Endothelial cell of umbilical vein (primary cell): ENCODE results near the gene CEP89. TPM values are rescaled to one million over a fixed set of nuclear protein-coding genes. Genes with fewer than 3 reads are reported as not detected.

Experiments used
- BruUV-seq: library from RNA; stranded (reverse); fragments of 400-500 nt; replicated peaks from 2 replicates; lab custom pipeline; 2021; lab: Mats Ljungman, UMichigan
- CTCF ChIA-PET: fragments of 300-600, 350-600 bp; sonication (Branson Sonifier 250); formaldehyde crosslinking; loops from one replicate; lab custom pipeline; 2021; ENCODE audit warnings: antibody characterized with exemption, inconsistent platforms; lab: Charles Lee
- POLR2A ChIA-PET: fragments of 300-600, 350-600 bp; sonication (Branson Sonifier 250); formaldehyde crosslinking; loops from one replicate; lab custom pipeline; 2021; ENCODE audit warnings: antibody characterized with exemption, inconsistent platforms; lab: Charles Lee
- DNase-seq: peaks from one replicate; pipeline ENCODE4 v3.0.0-alpha.2; 2011; ENCODE audit warnings: low read depth, low spot score
- FAIRE-seq: peaks from 2 replicates; lab custom pipeline; 2011; peaks lifted over from hg19 to GRCh38; lab: Jason Lieb, UNC
- H2AFZ ChIP-seq: 2 replicates; pipeline ENCODE4 v1.6.0; 2012; ENCODE audit warnings: low read depth, low read length, control low read depth, inconsistent platforms
- H3K27ac ChIP-seq: 2 replicates; pipeline ENCODE4 v1.5.1; 2011; ENCODE audit warnings: low read depth, mild to moderate bottlenecking, control low read depth, low read length, moderate library complexity; ENCODE audit not compliant: insufficient read depth
- H3K27me3 ChIP-seq, 2 experiments: 2 replicates each; pipeline versions ENCODE4 v1.6.0 to v1.6.1; 2011; ENCODE audit warnings: low read length in 2 of 2, mixed read lengths in 1 of 2; ENCODE audit not compliant: control insufficient read depth in 2 of 2, insufficient read depth in 2 of 2
- H3K36me3 ChIP-seq, 2 experiments: 2 replicates in 1 of 2; 3 replicates in 1 of 2; pipeline ENCODE4 v1.5.1; 2011; ENCODE audit warnings: low read length in 2 of 2, mild to moderate bottlenecking in 1 of 2, moderate library complexity in 1 of 2; ENCODE audit not compliant: control insufficient read depth in 2 of 2, insufficient read depth in 2 of 2; ENCODE audit errors: extremely low read depth in 1 of 2
- H3K4me1 ChIP-seq: 3 replicates; pipeline ENCODE4 v1.5.1; 2011; ENCODE audit warnings: mild to moderate bottlenecking, low read length; ENCODE audit not compliant: control insufficient read depth, insufficient read depth; ENCODE audit errors: extremely low read depth
- H3K4me2 ChIP-seq: 2 replicates; pipeline ENCODE4 v1.6.1; 2011; ENCODE audit warnings: low read length, control low read depth, mixed read lengths; ENCODE audit not compliant: insufficient read depth
- H3K4me3 ChIP-seq, 3 experiments: fragments of 200-600 bp in 1 of 3; sonication (generic), shearing (Covaris generic) in 1 of 3; replicated peaks in 1 of 3; 2 replicates each; pipeline ENCODE4 v1.5.1; 2011 to 2016; ENCODE audit warnings: control low read depth in 3 of 3, low read length in 3 of 3, mild to moderate bottlenecking in 2 of 3, inconsistent platforms in 1 of 3, low read depth in 1 of 3, moderate library complexity in 1 of 3; ENCODE audit not compliant: insufficient read depth in 1 of 3
- H3K79me2 ChIP-seq: 2 replicates; pipeline ENCODE4 v1.6.0; 2012; ENCODE audit warnings: low read length, inconsistent platforms; ENCODE audit not compliant: control insufficient read depth, insufficient read depth
- H3K9ac ChIP-seq: replicated peaks from 2 replicates; pipeline ENCODE3; 2011; ENCODE audit warnings: low read length, control low read depth; ENCODE audit not compliant: insufficient read depth; ENCODE audit errors: extremely low read depth
- H3K9me1 ChIP-seq: replicated peaks from 3 replicates; pipeline ENCODE4 v1.6.0; 2011; ENCODE audit warnings: mild to moderate bottlenecking, low read length; ENCODE audit not compliant: control insufficient read depth, insufficient read depth; ENCODE audit errors: extremely low read depth
- H3K9me3 ChIP-seq: replicated peaks from 2 replicates; pipeline ENCODE4 v1.5.1; 2012; ENCODE audit warnings: low read length, inconsistent platforms; ENCODE audit not compliant: control insufficient read depth, insufficient read depth
- H4K20me1 ChIP-seq: replicated peaks from 2 replicates; pipeline ENCODE3; 2011; ENCODE audit warnings: mild to moderate bottlenecking, low read length; ENCODE audit not compliant: control insufficient read depth, insufficient read depth; ENCODE audit errors: extremely low read depth
- EZH2 ChIP-seq: IDR thresholded peaks from 2 replicates; pipeline ENCODE4 v1.6.1; 2012; ENCODE audit warnings: borderline replicate concordance, low read depth, mild to moderate bottlenecking, moderate library complexity, low read length, inconsistent platforms; ENCODE audit not compliant: severe bottlenecking
- FOS ChIP-seq: IDR thresholded peaks from 2 replicates; pipeline ENCODE4 v1.6.1; 2011; ENCODE audit warnings: mild to moderate bottlenecking, low read length, moderate library complexity, borderline replicate concordance; ENCODE audit not compliant: insufficient read depth
- GATA2 ChIP-seq: IDR thresholded peaks from 2 replicates; pipeline ENCODE4 v1.7.0; 2011; ENCODE audit warnings: low read depth, mild to moderate bottlenecking, moderate library complexity, mixed read lengths, low read length; ENCODE audit not compliant: insufficient read length, insufficient read depth
- JUN ChIP-seq: IDR thresholded peaks from 2 replicates; pipeline ENCODE4 v1.6.1; 2011; ENCODE audit warnings: borderline replicate concordance, low read depth; ENCODE audit not compliant: insufficient read length, insufficient read depth
- MYC ChIP-seq: IDR thresholded peaks from one replicate; pipeline ENCODE4 v1.6.1; 2011; ENCODE audit warnings: mild to moderate bottlenecking, low read depth, low read length
- POLR2A ChIP-seq: IDR thresholded peaks from 2 replicates; pipeline ENCODE4 v1.6.1; 2012; ENCODE audit warnings: low read depth, mild to moderate bottlenecking, control low read depth, low read length
- POLR2AphosphoS5 ChIP-seq: IDR thresholded peaks from 2 replicates; pipeline ENCODE4 v1.6.1; 2012; ENCODE audit warnings: low read depth, mild to moderate bottlenecking, control low read depth, low read length, moderate library complexity; ENCODE audit not compliant: insufficient read depth
- dilution Hi-C: fragments of 300-500 bp; cut with MboI; formaldehyde crosslinking; loops from one replicate; pipeline ENCODE4 v1.15.0; 2019; ENCODE audit warnings: low sequenced_read_pairs; ENCODE audit not compliant: extremely low pct_ligation_motif_present
- intact Hi-C: fragments of 100-400 bp; cut with micrococcal nuclease; formaldehyde crosslinking; loops from one replicate; pipeline ENCODE4 v1.10.0; 2022
- polyA plus RNA-seq, 4 experiments: library from polyadenylated mRNA; depleted of rRNA in 3 of 4; stranded (reverse) in 3 of 4; unstranded in 1 of 4; fragments of >200 nt; gene quantifications; 2 replicates each; pipeline versions ENCODE4 v1.2.1 to v1.2.3, GENCODE V29; 2011 to 2012; ENCODE audit warnings: missing spikeins in 1 of 4
- total RNA-seq: library from RNA; stranded (reverse); gene quantifications from 2 replicates; pipeline ENCODE4 v1.2.3, GENCODE V29; 2021
- TF ChIP-seq, protein P1 (sequence below), 2 donors: IDR thresholded peaks; 1 replicate in 1 of 2; 2 replicates in 1 of 2; pipeline ENCODE4 v1.5.1; 2011; ENCODE audit warnings: low read length in 2 of 2, mild to moderate bottlenecking in 2 of 2, moderate library complexity in 2 of 2, control low read depth in 1 of 2, inconsistent platforms in 1 of 2, low read depth in 1 of 2; ENCODE audit not compliant: insufficient read depth in 1 of 2; ENCODE audit errors: extremely low read depth in 1 of 2
- TF ChIP-seq, protein P2 (sequence below): IDR thresholded peaks from 2 replicates; pipeline ENCODE4 v1.6.1; 2011; ENCODE audit not compliant: insufficient read depth, insufficient read length

Gene CEP89
- total and polyA plus RNA-seq, 2 donors (not counting 3 experiments of a cell fraction or from before 2014, with no cell fraction given), result 25.1 to 46.2 TPM

DNA sequence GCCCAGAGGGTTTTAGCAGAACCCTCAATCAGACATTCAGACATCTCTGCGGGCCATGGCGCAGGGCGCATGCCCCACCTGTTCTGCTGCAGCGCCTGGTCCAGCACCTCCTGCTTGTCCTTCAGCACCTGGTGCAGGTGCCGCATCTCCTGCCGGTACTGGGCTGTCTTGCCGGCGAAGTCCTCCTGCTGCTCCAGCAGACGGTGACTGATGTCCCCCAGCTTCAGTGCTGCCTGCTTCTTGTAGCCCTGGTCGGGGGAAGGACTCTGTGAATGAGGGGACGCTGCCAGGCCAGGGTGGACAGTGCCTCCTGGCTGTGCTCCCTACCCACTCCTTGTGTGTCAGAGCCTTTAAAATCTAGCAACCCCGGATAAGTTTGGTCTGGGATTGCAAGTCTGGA, 90.0 kb downstream of the CEP89 start:
- POLR2A ChIA-PET, result no interaction called here
- dilution Hi-C loops, result no loop called here

More for the DNA sequence above, 90.0 kb downstream of the CEP89 start:
- Histone ChIP-seq H3K4me2 (no peak overlapping the region), H3K27me3 (no peaks in the 10 kb centered on the region), H3K27ac (no peak overlapping the region), H3K4me3 (no peak overlapping the region), H4K20me1 (no peaks in the 10 kb centered on the region), H3K9me3 (no peaks in the 10 kb centered on the region), H3K36me3 (no peaks in the 10 kb centered on the region), H3K4me1 (no peaks in the 10 kb centered on the region), H3K9ac (no peak overlapping the region), H3K79me2 (no peaks in the 10 kb centered on the region), H3K9me1 (no peaks in the 10 kb centered on the region), H2AFZ (no peak overlapping the region)
- intact Hi-C loops, result no loop called here
- FAIRE-seq, result no peak
- CTCF ChIA-PET, result no interaction called here
- BruUV-seq, result no TSS peak
- no peak for DNase-seq
- TF ChIP-seq FOS (no peak), POLR2A (no peak), EZH2 (no peak), POLR2AphosphoS5 (no peak), GATA2 (no peak), MYC (no peak), JUN (no peak)
- TF ChIP-seq, protein P1, sequence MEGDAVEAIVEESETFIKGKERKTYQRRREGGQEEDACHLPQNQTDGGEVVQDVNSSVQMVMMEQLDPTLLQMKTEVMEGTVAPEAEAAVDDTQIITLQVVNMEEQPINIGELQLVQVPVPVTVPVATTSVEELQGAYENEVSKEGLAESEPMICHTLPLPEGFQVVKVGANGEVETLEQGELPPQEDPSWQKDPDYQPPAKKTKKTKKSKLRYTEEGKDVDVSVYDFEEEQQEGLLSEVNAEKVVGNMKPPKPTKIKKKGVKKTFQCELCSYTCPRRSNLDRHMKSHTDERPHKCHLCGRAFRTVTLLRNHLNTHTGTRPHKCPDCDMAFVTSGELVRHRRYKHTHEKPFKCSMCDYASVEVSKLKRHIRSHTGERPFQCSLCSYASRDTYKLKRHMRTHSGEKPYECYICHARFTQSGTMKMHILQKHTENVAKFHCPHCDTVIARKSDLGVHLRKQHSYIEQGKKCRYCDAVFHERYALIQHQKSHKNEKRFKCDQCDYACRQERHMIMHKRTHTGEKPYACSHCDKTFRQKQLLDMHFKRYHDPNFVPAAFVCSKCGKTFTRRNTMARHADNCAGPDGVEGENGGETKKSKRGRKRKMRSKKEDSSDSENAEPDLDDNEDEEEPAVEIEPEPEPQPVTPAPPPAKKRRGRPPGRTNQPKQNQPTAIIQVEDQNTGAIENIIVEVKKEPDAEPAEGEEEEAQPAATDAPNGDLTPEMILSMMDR (IDR thresholded peaks at IDR 0.05; ENCODE audit: extremely low read depth in 1 of 2, insufficient read depth in 1 of 2, low read depth in 1 of 2, low read length in 2 of 2), result no peak
- TF ChIP-seq, protein P2, sequence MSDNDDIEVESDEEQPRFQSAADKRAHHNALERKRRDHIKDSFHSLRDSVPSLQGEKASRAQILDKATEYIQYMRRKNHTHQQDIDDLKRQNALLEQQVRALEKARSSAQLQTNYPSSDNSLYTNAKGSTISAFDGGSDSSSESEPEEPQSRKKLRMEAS, result no peak
